Cardiac fibroblast (primary cell): ENCODE data around the gene RMND5A.

Experiments used
- DNase-seq, 2 donors: peaks; one replicate each; pipeline versions ENCODE4 v3.0.0 to v3.0.0-alpha.2; 2010; ENCODE audit warnings: low read depth in 2 of 2
- H3K4me3 ChIP-seq, 2 donors: replicated peaks in 1 of 2; 1 replicate in 1 of 2; 2 replicates in 1 of 2; pipeline ENCODE4 v1.5.1; 2011; ENCODE audit warnings: low read depth in 2 of 2, low read length in 2 of 2, mild to moderate bottlenecking in 2 of 2, moderate library complexity in 1 of 2
- TF ChIP-seq, protein P1 (sequence below): IDR thresholded peaks from one replicate; pipeline ENCODE4 v1.5.1; 2011; ENCODE audit warnings: low read depth, mild to moderate bottlenecking, low read length, inconsistent platforms

The RMND5A gene

DNA sequence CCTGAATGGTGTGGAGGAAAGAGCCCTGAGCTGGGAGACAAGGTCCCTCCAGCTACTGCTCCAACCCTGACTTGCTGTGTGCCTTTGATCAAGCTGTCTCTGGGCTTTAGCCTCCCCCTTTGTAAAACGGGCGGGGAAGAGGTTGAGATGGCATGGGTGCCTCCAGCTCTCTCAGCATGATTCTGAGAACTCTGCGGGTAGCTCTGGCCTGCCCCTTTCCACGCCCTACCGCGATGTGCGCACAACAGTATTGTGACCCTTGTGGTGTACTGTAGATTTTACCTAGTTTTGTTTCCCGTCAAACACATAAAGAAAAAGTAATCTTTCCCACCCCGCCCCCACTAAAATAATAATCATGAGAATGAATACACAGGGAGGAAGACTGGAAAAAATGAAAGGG, 65.4 kb downstream of the RMND5A start:
- no peak overlapping the region for H3K4me3 ChIP-seq
- no peak for DNase-seq
- TF ChIP-seq, protein P1, sequence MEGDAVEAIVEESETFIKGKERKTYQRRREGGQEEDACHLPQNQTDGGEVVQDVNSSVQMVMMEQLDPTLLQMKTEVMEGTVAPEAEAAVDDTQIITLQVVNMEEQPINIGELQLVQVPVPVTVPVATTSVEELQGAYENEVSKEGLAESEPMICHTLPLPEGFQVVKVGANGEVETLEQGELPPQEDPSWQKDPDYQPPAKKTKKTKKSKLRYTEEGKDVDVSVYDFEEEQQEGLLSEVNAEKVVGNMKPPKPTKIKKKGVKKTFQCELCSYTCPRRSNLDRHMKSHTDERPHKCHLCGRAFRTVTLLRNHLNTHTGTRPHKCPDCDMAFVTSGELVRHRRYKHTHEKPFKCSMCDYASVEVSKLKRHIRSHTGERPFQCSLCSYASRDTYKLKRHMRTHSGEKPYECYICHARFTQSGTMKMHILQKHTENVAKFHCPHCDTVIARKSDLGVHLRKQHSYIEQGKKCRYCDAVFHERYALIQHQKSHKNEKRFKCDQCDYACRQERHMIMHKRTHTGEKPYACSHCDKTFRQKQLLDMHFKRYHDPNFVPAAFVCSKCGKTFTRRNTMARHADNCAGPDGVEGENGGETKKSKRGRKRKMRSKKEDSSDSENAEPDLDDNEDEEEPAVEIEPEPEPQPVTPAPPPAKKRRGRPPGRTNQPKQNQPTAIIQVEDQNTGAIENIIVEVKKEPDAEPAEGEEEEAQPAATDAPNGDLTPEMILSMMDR = no peak

DNA sequence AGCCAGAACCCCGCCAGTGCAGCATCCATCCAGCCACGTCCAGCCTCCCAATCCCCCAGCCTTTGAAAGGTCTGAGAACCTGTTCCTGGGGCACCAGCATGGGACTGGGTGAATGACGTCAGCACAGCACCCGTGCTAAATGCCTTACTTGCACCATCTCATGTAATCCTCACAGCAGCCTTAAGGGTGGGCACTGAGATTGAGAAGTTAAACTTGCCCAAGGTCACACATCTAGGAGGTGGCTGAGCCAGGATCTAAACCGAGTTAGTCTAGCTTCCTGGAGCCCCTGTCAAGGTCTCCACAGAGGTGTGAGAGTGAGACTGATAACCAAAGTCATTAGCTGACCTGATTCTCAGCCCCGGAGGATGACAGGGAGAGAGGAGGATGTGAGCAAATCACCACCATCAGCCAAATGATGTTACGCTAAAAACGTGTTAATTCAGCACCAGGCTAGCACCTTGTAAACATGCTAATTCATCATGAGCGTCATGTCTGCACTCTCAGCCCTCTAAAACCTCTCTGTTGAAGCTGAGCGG, 66.0 kb downstream of the RMND5A start:
- no peak for DNase-seq
- no peak overlapping the region for H3K4me3 ChIP-seq
- TF ChIP-seq, protein P1 = no peak

DNA sequence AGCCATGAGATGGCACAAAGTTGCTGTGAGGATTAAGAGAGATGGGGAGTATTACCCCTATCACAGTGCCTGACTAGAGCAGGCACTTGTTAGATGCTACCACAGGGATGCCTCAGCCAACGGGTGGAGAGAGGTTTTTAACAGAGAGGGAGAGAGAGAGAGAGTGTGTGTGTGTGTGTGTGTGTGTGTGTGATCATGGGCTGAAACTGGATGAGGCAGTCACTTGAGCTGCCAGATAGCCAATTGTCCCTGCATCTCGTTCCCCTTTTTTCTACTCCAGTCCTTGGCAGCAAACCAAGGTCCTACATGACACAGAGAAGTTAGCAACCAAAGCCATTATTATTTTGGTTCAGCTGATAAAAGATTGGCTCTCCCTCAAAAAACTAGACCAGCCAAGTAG, 67.6 kb downstream of the RMND5A start:
- TF ChIP-seq, protein P1 = no peak
- peak in 1 of 2 donors; percentile 41 for DNase-seq
- H3K4me3 ChIP-seq = no peak overlapping the region

DNA sequence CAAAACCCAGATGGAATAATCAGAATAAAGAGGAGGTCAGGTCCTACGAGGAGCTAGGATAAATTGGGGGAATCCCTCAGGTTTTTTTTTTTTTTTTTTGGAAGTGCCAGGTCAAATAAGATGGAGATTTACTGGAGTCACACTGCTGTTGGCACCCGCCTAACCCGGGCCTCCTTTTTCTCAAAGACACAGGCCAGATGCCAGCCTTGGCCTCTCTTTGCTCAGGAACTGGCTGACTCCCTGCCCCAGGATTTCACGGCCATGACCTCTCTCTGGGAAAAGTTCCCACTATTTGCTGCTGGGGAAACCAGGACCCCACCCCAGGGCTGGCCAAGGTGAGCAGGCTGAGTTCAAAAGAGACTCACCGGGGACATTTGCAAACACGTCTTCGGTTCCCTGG, 68.1 kb downstream of the RMND5A start:
- DNase-seq = peak in 1 of 2 donors; percentile 31
- no peak overlapping the region for H3K4me3 ChIP-seq
- TF ChIP-seq, protein P1 = no peak

DNA sequence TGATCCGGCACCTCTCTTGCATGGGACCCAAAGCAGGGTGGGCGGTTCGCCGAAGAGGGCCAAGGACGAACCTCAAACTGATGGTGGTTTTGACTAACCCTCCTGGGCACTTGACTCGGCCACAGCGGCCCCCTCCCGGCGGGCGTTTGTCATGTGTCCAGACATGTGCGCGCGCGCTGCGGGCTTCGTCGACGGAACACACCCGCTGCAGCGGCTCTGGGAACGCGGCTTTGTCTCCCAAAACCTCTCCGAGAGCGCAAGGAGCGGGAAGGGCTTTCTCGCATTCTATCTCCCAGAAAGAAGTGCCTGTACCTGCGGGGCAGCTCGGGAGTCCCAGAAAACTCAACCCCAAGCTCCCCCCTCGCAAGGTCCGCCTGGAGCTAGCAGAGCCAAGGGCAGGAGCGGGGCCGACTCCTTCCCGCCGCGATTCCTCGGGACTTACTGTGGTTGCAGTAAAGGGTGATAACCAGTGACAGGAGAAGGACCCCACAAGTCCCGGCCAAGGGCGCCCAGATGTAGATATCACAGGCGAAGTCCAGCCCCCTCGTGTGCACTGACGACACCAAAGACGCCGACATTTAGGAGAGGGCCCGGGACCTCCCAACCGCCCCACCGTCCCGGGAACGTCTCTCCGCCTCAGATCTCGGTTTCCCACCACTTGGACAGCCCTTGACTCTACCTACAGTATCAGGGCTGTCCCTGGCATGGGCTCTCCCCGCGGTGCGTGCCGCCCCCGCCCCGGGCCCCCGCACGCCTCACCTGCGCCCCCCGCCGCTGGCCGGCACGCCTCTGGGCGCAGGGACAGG, 69.0 kb downstream of the RMND5A start:
- TF ChIP-seq, protein P1 = no peak
- DNase-seq = no peak
- H3K4me3 ChIP-seq = no peak overlapping the region

DNA sequence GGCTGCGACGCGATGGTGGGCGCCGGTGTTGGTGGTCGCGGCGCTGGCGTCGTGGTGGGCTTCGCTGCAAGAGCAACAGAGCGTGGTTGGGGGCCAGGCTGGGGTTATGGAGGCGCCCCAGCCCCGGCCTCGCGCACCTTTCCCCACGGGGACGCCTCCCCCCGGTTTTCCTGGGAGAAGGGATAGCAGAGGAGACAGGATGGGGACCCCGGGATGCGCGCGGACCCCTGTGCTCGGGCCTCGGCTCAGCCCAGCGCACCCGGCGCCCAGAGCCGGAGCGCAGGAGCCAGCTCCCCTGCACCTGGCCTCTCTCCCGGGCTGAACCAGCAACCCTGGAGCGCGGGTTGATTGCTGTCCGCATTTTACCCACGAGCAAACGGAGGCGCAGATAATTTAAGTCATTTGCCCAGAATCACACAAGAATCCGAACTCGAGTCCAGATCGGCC, 69.6 kb downstream of the RMND5A start:
- H3K4me3 ChIP-seq = no peak overlapping the region
- TF ChIP-seq, protein P1 = no peak
- DNase-seq = no peak
